Thoracic aorta (tissue), 2 donors: ENCODE measurements around the gene LRRC39. TPM values are rescaled to one million over a fixed set of nuclear protein-coding genes. Genes with fewer than 3 reads are reported as not detected.

Source experiments
- ATAC-seq: fragments of 150-250 bp; one replicate; pipeline ENCODE4 v1.8.0; 2017; ENCODE audit warnings: low read depth; ENCODE audit not compliant: insufficient number of reproducible peaks, low FRiP score
- DNase-seq: peaks from one replicate; pipeline ENCODE4 v3.0.0-alpha.2; 2020; ENCODE audit warnings: low spot score
- H3K27ac ChIP-seq, 2 donors: fragments of 200-600 bp; sonication (generic); 1 replicate in 1 of 2; 2 replicates in 1 of 2; pipeline ENCODE4 v1.5.1; 2016; ENCODE audit warnings: mild to moderate bottlenecking in 2 of 2, moderate library complexity in 2 of 2
- H3K27me3 ChIP-seq: fragments of 200-600 bp; sonication (generic); replicated peaks from 2 replicates; pipeline ENCODE4 v1.6.0; 2016; ENCODE audit warnings: mild to moderate bottlenecking; ENCODE audit not compliant: insufficient read depth
- H3K36me3 ChIP-seq: fragments of 200-600 bp; sonication (generic); one replicate; pipeline ENCODE4 v1.5.1; 2016
- H3K4me1 ChIP-seq, 2 donors: fragments of 200-600 bp; sonication (generic); 1 replicate in 1 of 2; 2 replicates in 1 of 2; pipeline versions ENCODE4 v1.5.1 to v1.6.0; 2016; ENCODE audit warnings: low read depth in 2 of 2, mild to moderate bottlenecking in 1 of 2; ENCODE audit not compliant: control insufficient read depth in 1 of 2
- H3K4me3 ChIP-seq: fragments of 200-600 bp; sonication (generic); 2 replicates; pipeline ENCODE4 v1.5.1; 2016; ENCODE audit warnings: mild to moderate bottlenecking
- H3K9me3 ChIP-seq: fragments of 200-600 bp; sonication (generic); 2 replicates; pipeline ENCODE4 v1.5.1; 2016
- CTCF ChIP-seq: fragments of 200-600 bp; sonication (generic); IDR thresholded peaks from one replicate; pipeline ENCODE4 v1.5.1; 2019; ENCODE audit warnings: antibody characterized with exemption
- total RNA-seq, 2 donors: library from RNA; depleted of rRNA; stranded (reverse); fragments of >200 nt; gene quantifications; one replicate each; pipeline versions ENCODE4 v1.1.0 to v1.2.3, GENCODE V29; 2016

Gene LRRC39
- total RNA-seq, 2 donors from 2014 or later: 2.3 to 2.4 TPM

GRCh38 chr1:100131623-100132022 lies 46.4 kb downstream of the LRRC39 start:
- H3K9me3 ChIP-seq: no peaks in the 10 kb centered on the region
- no peak overlapping the region for H3K27ac ChIP-seq
- no peaks in the 10 kb centered on the region for H3K36me3 ChIP-seq
- peak overlapping the region; percentile 86 for H3K4me3 ChIP-seq
- peaks cover 13 to 20% of the 10 kb centered on the region in 2 donors for H3K4me1 ChIP-seq
- no peak for TF ChIP-seq CTCF
- ATAC-seq (no peak), DNase-seq (no peak)
- no peaks in the 10 kb centered on the region for H3K27me3 ChIP-seq

GRCh38 chr1:100130552-100131077 lies 47.4 kb downstream of the LRRC39 start:
- ATAC-seq: no peak

GRCh38 chr1:100127226-100127625 lies 50.8 kb downstream of the LRRC39 start:
- Histone ChIP-seq H3K27me3 (no peaks in the 10 kb centered on the region), H3K9me3 (no peaks in the 10 kb centered on the region), H3K36me3 (no peaks in the 10 kb centered on the region), H3K4me3 (no peak overlapping the region), H3K27ac (no peak overlapping the region), H3K4me1 (peaks cover 4 to 7% of the 10 kb centered on the region in 2 donors)
- TF ChIP-seq CTCF: no peak
- ATAC-seq (no peak), DNase-seq (no peak)

More at GRCh38 chr1:100130552-100131077, 47.4 kb downstream of the LRRC39 start:
- Histone ChIP-seq H3K27ac (no peak overlapping the region), H3K27me3 (no peaks in the 10 kb centered on the region), H3K9me3 (no peaks in the 10 kb centered on the region), H3K36me3 (no peaks in the 10 kb centered on the region), H3K4me1 (peaks cover 13 to 20% of the 10 kb centered on the region in 2 donors), H3K4me3 (no peak overlapping the region)
- no peak for TF ChIP-seq CTCF
- DNase-seq: no peak

GRCh38 chr1:100122177-100122576 lies 55.9 kb downstream of the LRRC39 start:
- Histone ChIP-seq H3K27me3 (no peaks in the 10 kb centered on the region), H3K4me3 (no peak overlapping the region), H3K9me3 (no peaks in the 10 kb centered on the region), H3K4me1 (no peaks in the 10 kb centered on the region), H3K27ac (no peak overlapping the region), H3K36me3 (peaks cover 9% of the 10 kb centered on the region)
- no peak for TF ChIP-seq CTCF
- ATAC-seq (no peak), DNase-seq (no peak)

GRCh38 chr1:100115524-100115923 lies 62.5 kb downstream of the LRRC39 start:
- ATAC-seq: no peak
- Histone ChIP-seq H3K9me3 (no peaks in the 10 kb centered on the region), H3K27me3 (no peaks in the 10 kb centered on the region), H3K27ac (no peak overlapping the region), H3K4me1 (no peaks in the 10 kb centered on the region), H3K36me3 (peaks cover 9% of the 10 kb centered on the region), H3K4me3 (no peak overlapping the region)
- DNase-seq: no peak
- TF ChIP-seq CTCF: no peak
